K562 (cell line): Measurements from ENCODE around the gene VPREB3. TPM values are rescaled to one million over a fixed set of nuclear protein-coding genes. Genes with fewer than 3 reads are reported as not detected.

Experiments
- AFF1 ChIP-seq, 2 experiments: fragments of 450-650 bp; IDR thresholded peaks; 2 replicates each; pipeline ENCODE4 v1.6.1; 2018; ENCODE audit warnings: mild to moderate bottlenecking in 2 of 2, low read depth in 1 of 2; ENCODE audit not compliant: partially characterized antibody in 2 of 2
- CEBPZ ChIP-seq: fragments of 150-350 bp; IDR thresholded peaks from 2 replicates; pipeline ENCODE4 v1.6.1; 2014; ENCODE audit warnings: low read depth, mild to moderate bottlenecking, low read length, borderline replicate concordance
- CTBP1 ChIP-seq: fragments of 450-650 bp; IDR thresholded peaks from 2 replicates; pipeline ENCODE4 v1.6.1; 2016; ENCODE audit warnings: borderline replicate concordance
- ILK ChIP-seq: fragments of 450-650 bp; IDR thresholded peaks from 2 replicates; pipeline ENCODE4 v1.6.1; 2016; ENCODE audit warnings: missing genetic modification characterization, low read depth, mild to moderate bottlenecking, missing compliant biosample characterization, moderate library complexity, borderline replicate concordance
- MNT ChIP-seq, 2 experiments: fragments of 450-650 bp; conservative IDR thresholded peaks; 2 replicates each; pipeline ENCODE4 v1.6.1; 2017; ENCODE audit warnings: mild to moderate bottlenecking in 2 of 2, moderate library complexity in 2 of 2
- MTF1 ChIP-seq: fragments of 250-450 bp; sonication (Bioruptor Pico); IDR thresholded peaks from 2 replicates; pipeline ENCODE4 v1.9.0; 2021; ENCODE audit warnings: moderate library complexity, mild to moderate bottlenecking, inconsistent platforms, borderline replicate concordance
- POLR2A ChIP-seq: fragments of 450-650 bp; conservative IDR thresholded peaks from 2 replicates; pipeline ENCODE4 v1.6.1; 2016
- TOE1 ChIP-seq, 2 experiments: fragments of 450-650 bp in 1 of 2; sonication (generic) in 1 of 2; formaldehyde crosslinking in 1 of 2; IDR thresholded peaks; 2 replicates each; pipeline versions ENCODE4 v1.7.1 to v1.8.0; 2016 to 2022; ENCODE audit warnings: borderline replicate concordance in 2 of 2, mild to moderate bottlenecking in 2 of 2, antibody characterized with exemption in 1 of 2, inconsistent platforms in 1 of 2, low read depth in 1 of 2, missing genetic modification reagents in 1 of 2, moderate library complexity in 1 of 2
- ZBTB11 ChIP-seq, 3 experiments: fragments of 200-800 bp in 1 of 3; fragments of 250-450 bp in 1 of 3; fragments of 450-650 bp in 1 of 3; sonication (Bioruptor Pico) in 1 of 3; sonication (Bioruptor generic) in 1 of 3; formaldehyde crosslinking in 1 of 3; IDR thresholded peaks; 2 replicates each; pipeline versions ENCODE4 v1.6.1 to v1.8.0; 2016 to 2022; ENCODE audit warnings: mild to moderate bottlenecking in 2 of 3, missing genetic modification characterization in 2 of 3, missing compliant biosample characterization in 1 of 3, moderate library complexity in 1 of 3
- ZBTB12 ChIP-seq: fragments of 250-450 bp; sonication (Bioruptor Pico); IDR thresholded peaks from 2 replicates; pipeline ENCODE4 v1.4.0; 2020
- ZNF436 ChIP-seq: fragments of 250-450, 450-650 bp; sonication (Bioruptor Pico); formaldehyde crosslinking; IDR thresholded peaks from 2 replicates; pipeline ENCODE4 v1.7.0; 2020; ENCODE audit warnings: mild to moderate bottlenecking
- ZNF766 ChIP-seq: fragments of 200-800 bp; sonication (Bioruptor generic); conservative IDR thresholded peaks from 2 replicates; pipeline ENCODE4 v1.6.1; 2016; ENCODE audit warnings: missing genetic modification characterization, missing compliant biosample characterization
- polyA plus RNA-seq, 8 experiments: library from polyadenylated mRNA; depleted of rRNA in 4 of 8; stranded (reverse) in 5 of 8; unstranded in 3 of 8; fragments of >200 nt; fragmentation: Nextera tagmentation in 2 of 8; fragmentation: Illumina TruSeq in 1 of 8; extraction: Ambion mirVana in 2 of 8; extraction: Trizol in 1 of 8; gene quantifications; 2 replicates each; pipeline versions ENCODE4 v1.2.1 to v1.2.3, GENCODE V29; 2011 to 2014; ENCODE audit warnings: inconsistent platforms in 1 of 8, missing spikeins in 1 of 8
- total RNA-seq, 7 experiments: library from RNA; depleted of rRNA in 6 of 7; stranded (reverse); fragments of >200 nt in 6 of 7; fragmentation: Illumina TruSeq in 2 of 7; extraction: Trizol in 2 of 7; gene quantifications; 2 replicates each; pipeline versions ENCODE4 v1.2.1 to v1.2.3, GENCODE V29; 2011 to 2021; ENCODE audit warnings: low replicate concordance in 1 of 7

VPREB3 gene
- total and polyA plus RNA-seq, 9 of the 15 experiments (the other 6 are each of a cell fraction or from before 2014, with no cell fraction given), result 0.14 to 0.71 (median 0.20) TPM; not detected in 6

GRCh38 chr22:23787600-23787896, 33.3 kb upstream of the VPREB3 start (continued):
- TF ChIP-seq TOE1 (IDR thresholded peaks at IDR 0.05; ENCODE audit: borderline replicate concordance) (peak; percentile 51; the same call in 1 of the 2 replicates), TOE1 (CRISPR knock-in tag; IDR thresholded peaks at IDR 0.05; ENCODE audit: borderline replicate concordance, low read depth) (no peak), ILK (tag) (no peak), MTF1 (CRISPR knock-in tag) (no peak), ZBTB12 (CRISPR knock-in tag) (no peak), AFF1 (IDR thresholded peaks at IDR 0.05; ENCODE audit: low read depth in 1 of 2, partially characterized antibody in 2 of 2) (no peak), ZBTB11 (CRISPR knock-in tag; IDR thresholded peaks at IDR 0.05) (no peak), CEBPZ (no peak), ZNF436 (CRISPR knock-in tag) (no peak), MNT (conservative IDR thresholded peaks at IDR 0.05) (peak in 1 of 2 experiments; percentile 32; a peak in 1 of 4 replicates), CTBP1 (0 out of 2 replicates have a peak, but pooled peaks have one; percentile 6), ZNF766 (CRISPR knock-in tag) (no peak), POLR2A (no peak)
